HG02610 (cell line): ENCODE measurements around the gene ATP5F1E.

Experiments used
- ATAC-seq: cut with Tn5 transposase; IDR thresholded peaks from one replicate; pipeline ENCODE4 v1.9.1; 2021; ENCODE audit warnings: mild to moderate bottlenecking, moderate library complexity; ENCODE audit not compliant: unreplicated experiment

ATP5F1E gene

GRCh38 chr20:59032023-59032712 is at the start of gene ATP5F1E:
Gene ATP5F1E (minus strand): TSS chr20:59032335. CDS start chr20:59032251, 84 bp downstream.
- ATAC-seq: peak; percentile 93

- ATAC-seq: no peak
These were observed 48.9 kb upstream of the ATP5F1E start for GRCh38 chr20:59081036-59081435.

DNA sequence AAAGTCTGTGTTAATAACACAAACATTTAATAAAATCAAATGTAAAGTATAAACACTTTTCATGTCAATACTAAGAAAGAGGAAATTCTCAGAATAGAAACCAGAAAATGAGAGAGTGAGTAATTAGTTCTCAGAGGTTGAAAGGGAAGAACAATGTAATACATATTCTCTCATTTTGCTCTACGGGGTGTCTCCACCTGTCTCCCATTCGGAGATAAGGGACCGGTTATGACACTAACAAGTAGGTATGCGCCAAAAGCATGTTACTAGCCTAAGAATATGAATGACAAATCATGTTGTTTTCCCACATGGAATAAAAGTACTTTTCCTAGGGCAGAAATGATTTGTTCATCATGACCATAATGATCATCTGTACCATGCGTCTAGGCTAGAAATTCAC is 46.1 kb upstream of the ATP5F1E start:
- ATAC-seq: no peak

DNA sequence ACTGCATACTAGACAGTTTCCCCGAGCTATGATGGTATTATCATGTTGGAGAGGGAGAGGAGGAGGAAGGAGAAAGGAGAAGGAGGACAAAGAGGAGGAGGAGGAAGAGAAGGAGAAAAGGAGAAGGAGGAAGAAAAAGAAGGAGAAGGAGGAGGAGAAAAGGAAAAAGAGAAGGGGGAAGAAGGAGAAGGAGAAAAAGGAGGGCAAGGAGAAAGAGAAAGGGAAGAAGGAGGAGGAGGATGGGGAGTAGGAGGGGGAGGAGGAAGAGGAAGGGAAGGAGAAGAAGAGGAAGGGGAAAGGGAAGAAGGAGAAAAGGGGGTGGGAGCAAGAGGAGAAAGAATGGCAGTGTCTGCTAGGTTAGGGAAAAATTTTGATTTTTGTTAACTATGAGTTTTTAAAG is 45.6 kb upstream of the ATP5F1E start:
- no peak for ATAC-seq

DNA sequence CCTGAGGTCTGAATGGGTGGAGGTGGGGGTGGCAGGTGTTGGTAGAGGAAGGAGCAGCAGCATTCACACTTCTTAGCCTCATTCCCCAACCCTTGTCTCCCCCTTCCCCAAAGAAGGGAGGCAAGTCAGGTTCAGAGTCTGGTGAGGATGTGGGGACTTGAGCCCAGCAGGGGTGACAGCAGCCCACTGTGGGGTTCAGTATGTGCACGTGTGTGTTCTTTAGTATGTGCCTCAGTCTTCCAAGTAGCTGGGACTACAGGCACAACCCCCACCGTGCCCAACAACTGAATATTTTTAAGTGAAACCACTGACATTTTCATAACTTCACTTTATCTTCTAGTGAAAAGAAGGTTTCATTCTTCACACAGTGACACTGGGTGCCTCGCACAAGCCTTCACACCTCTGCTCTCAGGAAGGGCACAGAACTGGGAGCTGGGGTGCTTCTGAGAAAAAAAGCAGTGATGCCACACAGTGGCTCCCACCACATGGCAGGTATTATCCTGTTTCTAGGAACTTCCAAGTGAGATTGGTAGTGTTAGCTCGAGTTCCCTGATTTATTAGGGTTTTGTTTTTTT is 43.9 kb upstream of the ATP5F1E start:
- no peak for ATAC-seq

GRCh38 chr20:59074456-59074855 is 42.3 kb upstream of the ATP5F1E start:
- ATAC-seq: no peak

DNA sequence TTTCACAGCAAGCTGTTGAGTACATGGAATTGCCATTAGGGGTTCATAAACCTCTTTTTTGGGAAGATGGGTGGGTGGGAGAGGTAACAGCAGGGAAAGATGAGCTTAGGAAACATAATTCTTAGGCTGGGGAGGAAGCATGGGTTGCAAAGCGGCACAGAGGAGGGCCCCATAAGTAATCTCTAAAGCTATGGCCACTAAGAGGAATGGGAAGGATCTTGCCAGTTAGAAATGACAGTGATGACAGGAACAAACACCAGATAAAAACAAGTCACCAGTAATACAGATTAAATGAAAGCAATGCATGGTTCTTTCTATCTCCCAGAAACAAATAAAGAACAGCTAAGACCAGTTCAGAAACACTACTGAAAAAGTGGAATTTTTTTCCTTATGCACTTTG is 41.4 kb upstream of the ATP5F1E start:
- ATAC-seq: no peak

GRCh38 chr20:59071216-59071615 is 39.1 kb upstream of the ATP5F1E start:
- peak; percentile 76 for ATAC-seq

DNA sequence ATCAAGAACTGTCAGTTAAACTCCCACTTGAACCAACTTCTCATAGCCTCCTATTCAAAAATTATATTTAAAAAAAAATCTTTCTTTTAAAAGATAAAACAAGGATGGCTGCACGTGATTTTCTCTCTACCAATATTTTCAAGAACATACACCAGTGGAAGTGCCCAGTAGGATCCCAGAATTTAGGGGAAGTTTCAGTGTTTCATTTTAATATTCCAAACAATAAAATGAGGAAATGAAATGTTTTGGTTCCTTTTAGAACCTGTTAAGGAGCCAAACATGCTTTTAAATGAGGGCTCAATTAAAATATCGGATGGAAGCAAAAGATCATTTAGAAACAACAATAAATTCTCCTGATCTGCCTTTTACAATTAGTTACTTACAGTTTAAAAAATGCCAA is 36.9 kb upstream of the ATP5F1E start:
- ATAC-seq: no peak

DNA sequence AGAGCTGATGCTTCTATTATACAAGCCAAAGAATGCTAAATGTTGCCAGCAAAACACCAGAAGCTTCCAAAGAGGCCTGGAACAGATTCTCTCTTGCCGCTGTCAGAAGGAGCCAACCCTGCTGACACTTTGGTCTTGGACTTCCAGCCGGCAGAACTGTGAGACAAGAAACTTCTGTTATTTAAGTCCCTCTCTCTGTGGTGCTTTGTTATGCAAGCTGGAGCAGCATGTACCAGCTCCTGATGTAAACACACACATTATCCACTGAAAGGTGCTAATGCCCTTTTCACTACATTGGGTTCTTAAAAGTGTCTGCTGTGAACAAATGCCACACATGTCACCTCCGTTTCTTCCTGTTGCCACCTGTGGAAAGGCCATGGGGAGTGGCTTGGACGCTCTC is 36.4 kb upstream of the ATP5F1E start:
- no peak for ATAC-seq

DNA sequence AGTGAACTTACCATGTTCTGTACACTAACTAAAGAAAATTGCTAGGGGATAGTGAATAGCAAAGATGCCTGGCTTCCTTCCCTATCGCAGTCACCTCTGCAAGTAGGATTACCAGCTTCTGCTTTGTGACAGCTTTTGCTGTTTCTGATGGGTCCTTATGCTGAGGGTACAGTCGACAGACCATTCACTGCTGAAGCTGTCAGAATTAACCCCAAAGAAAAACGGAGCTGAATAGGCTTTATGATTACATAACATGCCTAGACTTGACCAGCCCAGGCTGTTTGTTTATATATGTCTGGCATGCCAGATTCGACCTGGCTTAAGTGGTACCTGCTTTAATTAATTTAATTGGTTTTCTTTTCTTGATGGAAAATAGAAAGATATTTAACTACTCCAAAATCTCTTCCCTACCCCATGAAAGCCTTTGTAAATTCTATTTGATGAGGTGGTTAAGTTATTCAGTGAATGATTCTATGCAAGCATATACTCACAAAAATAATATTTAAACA is 32.1 kb upstream of the ATP5F1E start:
- ATAC-seq: no peak

DNA sequence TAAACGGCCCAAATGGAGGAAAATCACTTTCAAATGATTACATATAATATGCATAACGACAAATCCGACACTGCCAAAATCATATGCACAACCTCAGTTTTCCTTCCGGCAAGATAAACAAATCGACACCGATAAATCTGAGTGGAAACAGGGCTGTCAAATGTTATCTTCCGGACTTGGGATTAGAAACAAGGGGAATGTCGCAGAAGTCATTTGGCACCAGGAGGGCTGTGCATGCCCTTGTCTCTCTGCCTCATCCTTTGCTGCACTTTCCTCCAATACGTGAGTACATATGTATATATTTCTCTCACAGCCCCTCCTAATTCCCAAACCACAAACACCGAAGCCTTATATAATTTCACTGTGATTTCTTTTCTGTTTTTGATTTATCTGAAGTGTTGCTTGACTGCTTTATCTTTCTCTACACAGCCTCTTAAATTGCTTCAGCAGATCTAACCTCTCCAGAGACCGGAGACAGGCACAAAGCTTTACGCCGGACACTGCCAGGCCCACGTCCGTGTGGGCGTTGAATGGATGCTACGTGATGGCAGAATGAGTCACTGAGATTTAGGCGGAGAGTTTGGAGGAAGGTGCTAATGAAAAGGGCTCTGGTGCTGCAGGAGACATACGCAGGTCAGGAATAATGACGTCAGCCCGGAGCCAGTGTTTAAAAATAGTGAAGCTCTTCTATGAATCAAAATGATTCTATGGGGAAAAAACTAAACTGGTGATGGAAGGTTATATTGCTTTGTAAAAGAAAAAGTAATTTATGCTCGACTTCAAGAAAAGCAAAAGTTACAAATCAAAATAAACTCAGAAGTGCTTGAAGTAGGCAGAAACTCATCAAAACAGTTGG is 31.5 kb upstream of the ATP5F1E start:
- no peak for ATAC-seq

- ATAC-seq: no peak
These were observed 29.9 kb upstream of the ATP5F1E start for GRCh38 chr20:59062081-59062480.

DNA sequence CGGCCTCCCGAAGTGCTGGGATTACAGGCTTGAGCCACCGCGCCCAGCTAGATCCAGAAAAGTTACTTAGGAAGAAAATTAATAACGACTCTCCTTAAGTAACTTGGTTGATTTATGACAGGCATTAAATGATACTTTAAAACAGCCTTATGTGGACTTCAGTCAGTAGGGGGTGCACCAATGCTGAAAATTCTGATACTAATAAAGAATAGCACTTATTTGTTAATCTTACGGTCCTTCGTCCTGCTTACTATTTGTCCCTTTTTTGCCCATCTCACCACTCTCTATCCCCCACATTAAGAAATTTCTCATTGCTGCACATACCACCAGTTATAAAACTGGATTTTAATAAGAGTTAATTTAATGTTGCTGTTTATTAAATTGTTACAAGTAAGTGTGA is 23.2 kb upstream of the ATP5F1E start:
- no peak for ATAC-seq

DNA sequence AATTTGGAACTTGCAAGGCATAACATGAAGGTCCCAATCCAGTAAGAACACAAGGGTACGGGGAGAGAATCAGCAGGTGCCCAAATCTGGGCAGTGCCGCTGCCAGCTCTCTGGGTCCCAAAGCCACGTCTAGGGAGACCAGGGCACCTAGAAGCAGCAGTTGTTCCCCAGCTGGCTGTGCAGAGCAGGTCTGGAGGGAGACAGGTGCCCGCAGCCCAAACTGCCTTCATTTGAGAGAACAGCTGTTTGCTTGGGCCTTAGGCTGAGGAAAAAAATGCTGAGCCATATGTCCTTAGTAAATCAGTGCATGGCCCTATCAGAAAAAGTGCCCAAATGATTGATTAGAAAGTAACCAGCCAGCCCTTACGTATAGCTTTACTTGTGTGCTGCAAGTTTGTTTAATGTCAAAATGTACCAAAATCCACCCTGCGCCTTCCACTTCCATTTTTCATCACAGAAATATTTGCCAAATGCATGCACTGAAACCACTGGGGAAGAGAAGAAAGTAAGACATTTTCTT is 19.6 kb upstream of the ATP5F1E start:
- no peak for ATAC-seq

GRCh38 chr20:59050437-59050836 is 18.3 kb upstream of the ATP5F1E start:
- ATAC-seq: no peak

GRCh38 chr20:59048681-59049030 is 16.5 kb upstream of the ATP5F1E start:
- no peak for ATAC-seq

DNA sequence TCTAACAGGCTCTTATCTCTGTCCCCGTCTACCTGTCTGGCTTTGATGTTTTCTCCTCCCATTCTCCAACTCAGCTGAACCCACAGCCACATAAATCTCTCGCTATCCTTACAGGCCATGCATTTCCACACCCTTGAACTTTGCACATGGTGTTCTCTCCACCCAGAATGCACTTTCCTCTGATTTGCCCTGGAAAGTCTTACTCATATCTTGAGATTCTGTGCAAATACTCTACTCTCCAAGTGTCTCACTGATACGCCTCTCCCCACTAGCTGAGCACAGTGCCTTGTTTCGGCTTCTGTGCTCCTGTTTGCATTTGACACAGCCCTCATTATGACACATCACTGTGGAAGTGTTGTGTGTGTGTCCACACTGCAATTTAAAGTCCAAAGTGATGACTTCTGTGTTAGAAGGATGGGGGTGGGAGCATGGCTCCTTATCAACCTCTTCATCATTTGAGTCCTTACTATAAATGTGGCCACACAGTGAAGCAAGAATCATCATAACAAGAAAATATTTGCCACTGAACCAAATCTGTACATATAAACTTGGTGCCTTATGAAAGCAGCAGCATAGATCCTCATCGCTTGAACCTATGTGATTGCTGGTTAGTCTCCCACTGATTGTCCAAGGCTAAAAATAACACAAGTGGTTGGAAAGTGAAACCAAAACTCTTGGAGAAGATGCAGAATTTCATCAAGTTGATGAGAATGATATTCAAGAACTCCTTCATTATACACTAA is 16.0 kb upstream of the ATP5F1E start:
- ATAC-seq: no peak

DNA sequence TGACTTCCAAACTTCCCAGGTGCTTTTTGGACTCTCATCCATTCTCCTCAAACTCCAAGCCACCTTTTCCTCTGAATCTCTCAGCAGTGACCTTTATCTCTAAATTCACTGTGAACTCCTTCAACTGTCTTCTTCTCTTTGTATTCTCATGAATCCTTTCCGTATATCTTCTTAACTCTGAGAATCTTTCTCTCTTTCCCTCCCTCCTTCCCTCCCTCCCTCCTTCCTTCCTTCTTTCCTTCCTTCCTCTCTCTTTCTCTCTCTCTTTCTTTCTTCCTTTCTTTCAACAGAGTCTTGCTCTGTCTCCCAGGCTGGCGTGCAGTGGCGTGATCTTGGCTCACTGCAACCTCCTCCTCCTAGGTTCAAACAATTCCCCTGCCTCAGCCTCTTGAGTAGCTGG is 14.7 kb upstream of the ATP5F1E start:
- ATAC-seq: no peak

- no peak for ATAC-seq
These were observed 12.7 kb upstream of the ATP5F1E start for GRCh38 chr20:59044796-59045195.

GRCh38 chr20:59044295-59044694 is 12.2 kb upstream of the ATP5F1E start:
- ATAC-seq: no peak
